ENCODE data around the gene PGP.
"Not testable (repeated sequence)": the region's sequence is repeated elsewhere in the genome, so short reads cannot be mapped to it uniquely, and the experiment has no call there.

The PGP gene

DNA sequence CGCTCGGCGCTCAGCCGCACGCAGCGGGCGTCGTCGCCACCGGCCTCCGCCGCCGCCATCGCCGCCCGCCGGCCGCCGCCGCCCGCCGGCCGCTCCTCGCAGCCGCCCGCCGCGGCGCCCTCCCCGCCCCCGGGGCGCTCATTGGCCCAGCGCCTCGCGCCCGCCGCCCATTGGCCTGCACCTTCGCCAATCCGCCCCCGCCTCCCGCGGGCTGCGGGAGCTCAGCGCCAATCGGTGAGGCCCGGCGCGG lies at the start of gene PGP:
PGP (minus strand) TSS at position 122 of the 250 bp plus-strand sequence; CDS start at position 59, 63 bp downstream.
- DNase-seq (ENCODE audit: low read depth) = no peak

DNA sequence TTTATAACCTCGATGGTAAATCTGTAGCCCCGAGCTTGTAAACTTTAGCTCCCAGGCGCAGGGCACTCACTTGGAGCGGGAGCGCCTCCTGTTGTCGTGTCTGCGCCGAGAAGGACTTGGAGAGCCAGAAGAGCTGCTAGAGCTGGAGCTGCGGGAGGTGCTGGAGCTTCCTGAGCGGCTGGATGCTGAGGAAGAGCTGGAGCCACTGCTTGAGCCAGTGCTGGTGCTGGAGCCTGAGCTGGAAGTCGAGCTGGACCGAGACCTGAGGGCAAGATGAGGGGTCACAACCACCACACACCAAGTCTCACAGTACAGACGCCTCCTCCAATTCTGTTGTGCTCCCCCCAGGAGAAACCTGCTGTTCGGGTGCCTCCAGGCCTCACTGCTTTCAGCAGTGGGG lies 48.4 kb upstream of the PGP start:
- DNase-seq (ENCODE audit: low read depth) = not testable (repeated sequence)

GRCh38 chr16:2260250-2260649 lies 45.6 kb upstream of the PGP start:
- no peak for DNase-seq (ENCODE audit: low read depth)

DNA sequence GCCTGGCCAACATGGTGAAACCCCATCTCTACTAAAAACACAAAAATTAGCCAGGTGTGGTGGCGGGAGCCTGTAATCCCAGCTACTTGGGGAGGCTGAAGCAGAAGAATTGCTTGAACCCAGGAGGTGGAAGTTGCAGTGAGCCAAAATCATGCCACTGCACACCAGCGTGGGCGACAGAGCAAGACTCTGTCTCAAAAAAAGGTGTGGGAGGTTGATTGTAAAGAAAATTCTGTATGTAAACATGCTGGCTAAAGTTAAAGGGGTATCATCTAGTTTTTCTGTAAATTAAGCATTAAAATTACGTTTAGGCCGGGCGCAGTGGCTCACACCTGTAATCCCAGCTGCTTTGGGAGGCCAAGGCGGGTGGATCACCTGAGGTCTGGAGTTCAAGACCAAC lies 43.9 kb upstream of the PGP start:
- not testable (repeated sequence) for DNase-seq (ENCODE audit: low read depth)

DNA sequence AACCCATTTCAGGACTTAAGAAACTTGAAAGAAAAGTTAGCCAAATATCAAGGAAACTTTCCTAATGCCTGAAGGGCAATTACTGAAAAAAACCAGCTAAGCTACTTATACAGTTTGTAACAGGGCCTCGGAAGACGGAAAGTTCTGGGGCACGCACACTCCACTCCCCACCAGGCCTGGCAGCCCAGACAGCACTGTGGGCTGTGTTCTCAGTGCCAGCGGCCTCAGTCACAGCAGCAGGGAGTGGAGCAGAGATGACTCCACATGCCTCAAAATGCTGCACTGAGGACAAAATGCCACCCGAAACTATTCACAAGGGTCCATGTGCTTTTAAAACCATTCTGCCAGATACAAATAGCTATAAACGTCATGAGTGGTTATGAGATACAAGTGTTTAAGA lies 43.1 kb upstream of the PGP start:
- DNase-seq (ENCODE audit: low read depth) = no peak

GRCh38 chr16:2256531-2257140 lies 42.0 kb upstream of the PGP start:
- no peak for DNase-seq (ENCODE audit: low read depth)

DNA sequence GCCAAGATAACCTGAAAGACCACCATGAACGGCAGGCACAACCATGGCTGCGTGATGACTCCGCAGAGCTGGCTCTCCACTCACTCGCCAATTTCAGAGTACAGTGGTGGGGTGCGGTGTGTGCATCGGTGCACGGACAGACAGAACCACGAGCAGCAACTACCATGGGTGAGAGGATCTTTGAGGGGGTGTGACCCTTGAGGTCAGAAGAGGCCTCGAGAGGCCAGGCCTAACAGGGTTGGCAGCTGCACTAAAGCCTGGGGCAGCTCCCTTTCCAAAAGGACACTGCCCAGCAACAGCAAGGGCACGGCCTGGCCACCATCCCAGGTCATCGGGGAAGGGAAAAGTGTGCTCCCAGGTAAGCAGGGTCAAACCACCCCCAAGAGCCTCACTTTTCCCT lies 38.7 kb upstream of the PGP start:
- no peak for DNase-seq (ENCODE audit: low read depth)

DNA sequence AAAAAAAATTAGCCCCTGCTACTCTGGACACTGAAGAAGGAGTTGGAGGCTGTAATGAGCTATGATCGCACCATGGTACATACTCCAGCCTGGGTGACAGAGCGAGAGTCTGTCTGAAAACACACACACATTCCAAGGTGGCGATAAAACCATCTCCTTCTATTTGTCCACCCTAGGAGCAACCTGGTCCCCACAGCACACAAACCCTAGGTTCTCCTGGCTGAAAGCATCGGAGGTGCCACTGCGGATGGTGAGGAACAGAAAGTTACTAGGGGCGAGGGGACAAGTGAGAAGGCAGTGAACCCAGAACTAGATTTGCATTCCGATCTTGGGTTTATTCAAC lies 38.1 kb upstream of the PGP start:
- DNase-seq (ENCODE audit: low read depth) = no peak

GRCh38 chr16:2251296-2252111 lies 36.9 kb upstream of the PGP start, which contains the start of gene ECI1:
Gene ECI1, minus strand, starts transcription at chr16:2251587. Its CDS starts 21 bp downstream, at chr16:2251566.
- peak; percentile 91 for DNase-seq (ENCODE audit: low read depth)

DNA sequence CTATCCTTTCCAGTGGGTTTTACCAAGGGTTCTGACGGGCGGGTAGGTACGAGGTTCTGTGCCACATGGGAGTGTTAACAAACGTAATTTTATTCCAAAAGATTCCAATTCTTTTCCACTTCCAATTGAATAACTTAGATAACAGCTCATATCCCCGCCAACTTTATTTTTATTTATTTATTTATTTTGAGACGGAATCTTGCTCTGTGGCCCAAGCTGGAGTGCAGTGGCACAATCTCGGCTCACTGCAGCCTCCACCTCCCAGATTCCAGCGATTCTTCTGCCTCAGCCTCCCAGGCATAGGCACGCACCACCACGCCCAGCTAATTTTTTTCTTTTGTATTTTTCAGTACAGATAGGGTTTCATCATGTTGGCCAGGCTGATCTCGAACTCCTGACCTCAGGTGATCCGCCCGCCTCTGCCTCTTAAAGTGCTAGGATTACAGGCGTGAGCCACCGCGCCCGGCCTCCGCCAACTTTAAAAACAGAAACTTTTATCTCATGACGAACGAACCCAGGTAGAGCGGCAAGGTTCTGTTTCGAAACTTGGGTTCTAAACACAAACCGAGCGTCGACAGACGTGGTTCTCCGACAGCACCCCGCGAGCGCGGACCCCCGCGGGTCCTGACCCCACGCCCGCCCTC lies 36.1 kb upstream of the PGP start:
- DNase-seq (ENCODE audit: low read depth) = no peak

GRCh38 chr16:2246301-2246885 lies 31.8 kb upstream of the PGP start:
- DNase-seq (ENCODE audit: low read depth) = no peak

DNA sequence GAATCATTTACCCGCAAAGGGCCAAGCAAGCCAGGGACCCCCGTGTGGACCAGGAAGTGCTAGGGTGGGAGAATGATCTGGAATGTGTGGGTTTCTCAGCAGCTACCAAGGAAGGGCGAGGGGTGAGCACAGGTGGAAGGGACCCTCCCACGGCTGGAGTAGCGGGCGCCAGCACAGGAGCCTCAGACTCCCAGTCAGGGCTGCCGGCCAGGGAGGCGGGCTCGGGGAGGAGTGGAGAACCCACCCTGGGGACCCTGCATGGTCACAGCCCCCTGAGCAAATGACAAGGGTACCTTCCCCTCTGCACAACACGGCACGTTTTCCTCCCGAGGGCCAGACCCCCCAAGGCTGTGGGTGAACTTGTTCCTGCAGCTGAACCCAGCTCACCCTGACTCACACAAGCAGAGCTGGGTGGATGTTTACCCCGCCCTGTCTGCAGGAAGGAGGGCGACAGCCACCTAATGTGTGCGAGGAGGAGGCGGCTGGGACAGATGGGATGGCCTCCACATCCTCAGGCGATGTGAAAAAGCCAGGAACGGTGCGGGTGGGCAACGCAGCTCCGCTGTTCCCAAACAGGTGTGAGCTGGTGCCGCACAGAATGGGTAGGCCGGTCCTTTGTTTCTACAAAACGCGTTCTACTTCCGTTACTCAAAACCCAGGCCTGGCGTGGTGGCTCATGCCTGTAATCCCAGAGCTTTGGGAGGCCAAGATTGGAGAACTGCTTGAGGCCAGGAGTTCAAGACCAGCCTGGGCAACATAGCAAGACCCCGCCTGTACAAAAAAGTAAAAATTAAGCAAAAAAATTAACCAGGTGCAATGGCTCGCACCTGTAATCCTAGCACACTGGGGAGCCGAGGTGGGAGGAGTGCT lies 30.5 kb upstream of the PGP start:
- DNase-seq (ENCODE audit: low read depth) = no peak

DNA sequence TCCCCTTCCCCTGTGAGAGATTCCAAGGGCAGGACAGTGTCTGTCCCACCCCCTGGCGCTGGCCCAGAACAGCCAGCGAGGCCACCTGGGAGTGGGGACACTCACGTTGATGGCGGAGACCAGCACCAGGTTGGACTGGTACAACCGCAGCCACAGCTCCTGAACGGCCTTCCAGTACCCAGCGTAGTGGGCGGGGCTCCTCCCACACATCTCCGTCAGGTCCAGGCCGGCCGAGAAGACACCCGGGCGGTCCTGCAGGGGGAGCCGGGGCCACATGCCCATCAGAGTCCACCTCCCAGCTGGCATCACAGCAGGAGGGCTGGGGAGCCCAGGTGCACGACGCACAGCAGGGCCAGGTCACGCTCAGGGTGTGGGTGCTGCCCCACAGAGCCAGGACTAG lies 29.7 kb upstream of the PGP start:
- DNase-seq (ENCODE audit: low read depth) = no peak

DNA sequence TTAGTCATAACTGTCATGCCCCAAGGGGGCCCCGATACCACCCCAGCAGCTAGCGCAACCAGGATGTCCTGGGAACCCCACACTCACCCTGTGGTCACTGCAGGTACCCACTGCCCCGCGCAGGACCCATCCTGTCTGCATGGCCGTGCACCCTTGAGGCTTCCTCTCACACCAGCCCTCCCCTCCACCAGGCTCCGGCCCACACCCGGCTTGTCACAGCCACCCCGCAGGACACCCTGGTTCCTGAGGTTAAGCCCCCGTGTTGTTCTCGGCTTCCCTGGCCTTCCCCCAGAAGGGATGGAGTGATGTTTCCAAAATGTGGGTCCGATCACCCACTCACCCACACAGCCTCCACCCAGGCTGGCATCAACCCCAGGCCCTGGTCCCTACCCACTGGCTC lies 29.1 kb upstream of the PGP start:
- DNase-seq (ENCODE audit: low read depth) = no peak

DNA sequence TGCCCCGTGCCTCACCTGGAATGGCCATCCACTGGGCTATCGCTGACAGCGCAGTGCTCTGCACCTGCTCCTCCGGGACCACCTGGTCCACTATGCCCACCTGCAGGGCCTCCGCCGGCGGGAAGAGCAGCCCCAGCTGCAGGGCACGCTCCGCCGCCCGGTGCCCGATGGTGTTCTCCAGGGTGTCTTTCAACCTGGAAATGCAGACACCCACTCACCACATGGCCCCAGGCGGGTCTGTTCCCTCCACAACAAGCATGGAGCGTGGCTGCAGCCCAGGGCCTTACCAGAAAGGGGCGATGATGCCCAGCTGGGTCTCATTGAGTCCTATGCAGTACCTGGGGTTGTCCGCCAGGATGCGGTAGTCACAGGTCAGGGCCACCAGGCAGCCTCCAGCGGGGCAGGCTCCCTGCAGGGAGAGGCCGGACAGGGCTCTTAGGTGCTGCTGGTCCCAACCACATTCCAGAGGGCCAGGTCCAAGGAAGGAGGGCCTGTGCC lies 28.4 kb upstream of the PGP start:
- DNase-seq (ENCODE audit: low read depth) = no peak

- DNase-seq (ENCODE audit: low read depth) = no peak
These were observed 28.0 kb upstream of the PGP start for GRCh38 chr16:2242598-2242997.

DNA sequence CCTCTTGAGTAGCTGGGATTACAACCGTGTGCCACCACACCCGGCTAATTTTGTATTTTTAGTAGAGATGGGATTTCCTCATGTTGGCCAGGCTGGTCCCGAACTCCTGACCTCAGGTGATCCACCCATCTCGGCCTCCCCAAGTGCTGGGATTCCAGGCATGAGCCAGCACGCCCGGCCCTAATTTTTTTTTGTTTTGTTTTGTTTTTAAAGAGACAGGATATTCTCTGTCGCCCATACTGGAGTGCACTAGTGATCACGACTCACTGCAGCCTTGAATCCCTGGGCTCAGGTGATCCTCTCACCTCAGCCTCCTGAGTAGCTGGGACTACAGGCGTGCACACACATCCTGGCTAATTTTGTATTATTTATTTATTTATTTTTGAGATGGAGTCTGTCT lies 25.7 kb upstream of the PGP start:
- DNase-seq (ENCODE audit: low read depth) = not testable (repeated sequence)

DNA sequence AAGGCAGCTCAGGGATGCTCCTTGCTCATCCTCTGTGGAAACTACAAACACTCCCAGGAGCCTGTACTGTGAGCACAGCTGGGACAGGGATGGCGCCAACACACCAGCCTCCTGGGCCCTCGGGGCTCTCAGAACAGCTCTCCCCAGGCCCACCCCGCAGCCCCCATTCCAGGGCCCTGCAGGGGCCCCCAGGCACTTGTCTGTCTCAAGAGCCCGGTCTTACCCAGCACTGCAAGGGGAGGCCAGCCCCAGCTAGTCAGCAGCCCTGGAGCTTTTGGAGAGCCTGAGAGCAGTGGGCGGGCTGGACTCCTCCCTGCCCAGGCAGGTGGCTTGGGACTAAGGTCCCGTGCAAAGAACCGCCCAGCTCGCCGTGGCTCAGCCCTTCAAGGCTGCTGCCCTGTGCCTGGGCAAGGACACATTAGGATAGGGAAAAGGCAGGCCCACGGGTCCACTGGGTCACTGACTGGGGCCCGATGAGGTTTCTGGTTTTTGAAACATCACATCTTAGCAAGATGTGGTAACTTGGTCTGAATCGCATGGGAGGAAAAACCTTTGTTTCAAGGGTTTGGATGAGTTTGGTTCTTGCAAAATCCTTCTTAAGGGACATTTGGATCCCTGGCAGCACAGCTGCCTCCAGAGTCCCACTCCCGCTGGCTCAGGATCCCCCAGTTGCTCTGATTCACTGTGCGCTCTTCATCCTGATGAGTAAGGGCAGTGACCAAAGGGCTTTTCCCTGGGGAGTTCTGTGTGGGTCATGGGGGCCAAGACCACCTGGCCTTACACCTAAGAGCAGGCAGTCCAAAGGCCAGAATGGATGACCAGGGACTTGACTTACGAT lies 24.4 kb upstream of the PGP start:
- no peak for DNase-seq (ENCODE audit: low read depth)

GRCh38 chr16:2238150-2238837 lies 23.7 kb upstream of the PGP start:
- DNase-seq (ENCODE audit: low read depth) = no peak

DNA sequence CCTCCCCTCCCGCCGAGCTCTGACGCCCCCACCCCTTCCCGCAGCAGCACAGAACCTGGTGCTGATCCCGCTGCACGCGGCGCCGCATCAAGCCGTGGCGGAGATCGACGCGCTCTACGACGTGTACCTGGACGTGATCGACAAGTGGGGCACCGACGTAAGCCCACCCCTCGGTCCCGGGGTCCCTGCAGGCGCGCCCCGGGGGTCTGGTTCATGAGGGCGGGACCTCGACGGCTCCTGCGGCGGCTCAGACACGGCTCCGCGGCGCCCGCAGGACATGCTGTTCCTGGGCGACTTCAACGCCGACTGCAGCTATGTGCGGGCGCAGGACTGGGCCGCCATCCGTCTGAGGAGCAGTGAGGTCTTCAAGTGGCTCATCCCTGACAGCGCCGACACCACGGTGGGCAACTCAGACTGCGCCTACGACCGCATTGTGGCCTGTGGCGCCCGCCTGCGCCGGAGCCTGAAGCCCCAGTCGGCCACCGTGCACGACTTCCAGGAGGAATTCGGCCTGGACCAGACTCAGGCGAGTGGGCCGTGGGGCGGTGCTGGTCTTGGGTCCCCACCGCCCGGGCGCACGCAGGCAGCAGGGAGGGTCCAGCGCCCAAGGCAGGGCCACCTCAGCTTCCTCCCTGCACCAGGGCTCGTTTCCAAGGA lies 23.0 kb upstream of the PGP start:
- no peak for DNase-seq (ENCODE audit: low read depth)

All from GM04504 (cell line).